ENCODE measurements around the gene FITM1.

- TF ChIP-seq POLR2A (IDR thresholded peaks at IDR 0.05) (no peak), CTCF (IDR thresholded peaks at IDR 0.05) (no peak)
Measured at GRCh38 chr14:24132976-24133375, 2.5 kb downstream of the FITM1 start.
